Esophagus squamous epithelium (tissue), 5 donors: Measurements from ENCODE around the gene KIAA1191. TPM values are rescaled to one million over a fixed set of nuclear protein-coding genes. Genes with fewer than 3 reads are reported as not detected.

Experiments
- DNase-seq: peaks from one replicate; lab custom pipeline; 2025; lab: John Stamatoyannopoulos, UW
- H3K27ac ChIP-seq, 4 donors: fragments of 200-600 bp; sonication (generic); one replicate each; pipeline ENCODE4 v1.5.1; 2016 to 2019; ENCODE audit warnings: mild to moderate bottlenecking in 1 of 4
- H3K27me3 ChIP-seq, 4 donors: fragments of 200-600 bp; sonication (generic); 1 replicate in 3 of 4; 2 replicates in 1 of 4; pipeline versions ENCODE4 v1.5.1 to v1.6.0; 2017 to 2021; ENCODE audit warnings: antibody characterized with exemption in 1 of 4
- H3K36me3 ChIP-seq, 3 donors: fragments of 200-600 bp; sonication (generic); one replicate each; pipeline ENCODE4 v1.5.1; 2016 to 2019
- H3K4me1 ChIP-seq, 3 donors: fragments of 200-600 bp; sonication (generic); one replicate each; pipeline ENCODE4 v1.5.1; 2017 to 2019
- H3K4me3 ChIP-seq, 4 donors: fragments of 200-600 bp; sonication (generic); 1 replicate in 3 of 4; 2 replicates in 1 of 4; pipeline ENCODE4 v1.5.1; 2016 to 2019; ENCODE audit warnings: mild to moderate bottlenecking in 2 of 4, moderate library complexity in 1 of 4
- H3K9me3 ChIP-seq, 3 donors: fragments of 200-600 bp; sonication (generic); one replicate each; pipeline ENCODE4 v1.5.1; 2016 to 2019
- POLR2A ChIP-seq, 4 donors: fragments of 450-650 bp; IDR thresholded peaks; one replicate each; pipeline ENCODE4 v1.6.1; 2017; ENCODE audit warnings: antibody characterized with exemption in 4 of 4, mild to moderate bottlenecking in 4 of 4, moderate library complexity in 3 of 4
- WGBS, 2 donors: methylation state at CpG; one replicate each; pipeline ENCODE4 v1.1.5; 2018; 5-methylcytosine and 5-hydroxymethylcytosine counted together
- intact Hi-C: fragments of 100-400 bp; cut with DNase I; formaldehyde crosslinking; loops from one replicate; pipeline ENCODE4 v1.15.0; 2022
- total RNA-seq, 4 donors: library from RNA; depleted of rRNA; stranded (reverse); fragments of >200 nt; gene quantifications; one replicate each; pipeline ENCODE4 v1.1.0, GENCODE V29; 2016
- TF ChIP-seq, protein P1 (sequence below), 6 experiments: fragments of 450-650 bp in 4 of 6; fragments of 200-600 bp in 2 of 6; sonication (generic) in 2 of 6; IDR thresholded peaks; one replicate each; pipeline ENCODE4 v1.5.1; 2016 to 2019; ENCODE audit warnings: antibody characterized with exemption in 6 of 6, mild to moderate bottlenecking in 4 of 6, moderate library complexity in 4 of 6
- donor health status: DM: yes; HTN: yes; CAD: no.

Gene KIAA1191
- total RNA-seq, 4 donors from 2014 or later, result 57.0 to 99.9 (median 73.7) TPM

- no peak overlapping the region for H3K4me3 ChIP-seq
- DNase-seq, result no peak
- no peaks in the 10 kb centered on the region for H3K9me3 ChIP-seq
- H3K4me1 ChIP-seq, result peaks cover 0 to 6% (median 0%) of the 10 kb centered on the region in 3 donors
- intact Hi-C loops, result no loop called here
- peaks cover 11 to 100% (median 70%) of the 10 kb centered on the region in 3 donors for H3K36me3 ChIP-seq
- H3K27ac ChIP-seq, result no peak overlapping the region
- no peak for TF ChIP-seq POLR2A (IDR thresholded peaks at IDR 0.05)
- TF ChIP-seq, protein P1, sequence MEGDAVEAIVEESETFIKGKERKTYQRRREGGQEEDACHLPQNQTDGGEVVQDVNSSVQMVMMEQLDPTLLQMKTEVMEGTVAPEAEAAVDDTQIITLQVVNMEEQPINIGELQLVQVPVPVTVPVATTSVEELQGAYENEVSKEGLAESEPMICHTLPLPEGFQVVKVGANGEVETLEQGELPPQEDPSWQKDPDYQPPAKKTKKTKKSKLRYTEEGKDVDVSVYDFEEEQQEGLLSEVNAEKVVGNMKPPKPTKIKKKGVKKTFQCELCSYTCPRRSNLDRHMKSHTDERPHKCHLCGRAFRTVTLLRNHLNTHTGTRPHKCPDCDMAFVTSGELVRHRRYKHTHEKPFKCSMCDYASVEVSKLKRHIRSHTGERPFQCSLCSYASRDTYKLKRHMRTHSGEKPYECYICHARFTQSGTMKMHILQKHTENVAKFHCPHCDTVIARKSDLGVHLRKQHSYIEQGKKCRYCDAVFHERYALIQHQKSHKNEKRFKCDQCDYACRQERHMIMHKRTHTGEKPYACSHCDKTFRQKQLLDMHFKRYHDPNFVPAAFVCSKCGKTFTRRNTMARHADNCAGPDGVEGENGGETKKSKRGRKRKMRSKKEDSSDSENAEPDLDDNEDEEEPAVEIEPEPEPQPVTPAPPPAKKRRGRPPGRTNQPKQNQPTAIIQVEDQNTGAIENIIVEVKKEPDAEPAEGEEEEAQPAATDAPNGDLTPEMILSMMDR (IDR thresholded peaks at IDR 0.05), result no peak
- WGBS, 2 donors, result 97 to 98% methylated on average over 8 of the region's 8 CpGs
- H3K27me3 ChIP-seq, result no peaks in the 10 kb centered on the region
Observed at GRCh38 chr5:176350416-176350815, 11.1 kb downstream of the KIAA1191 start.

DNA sequence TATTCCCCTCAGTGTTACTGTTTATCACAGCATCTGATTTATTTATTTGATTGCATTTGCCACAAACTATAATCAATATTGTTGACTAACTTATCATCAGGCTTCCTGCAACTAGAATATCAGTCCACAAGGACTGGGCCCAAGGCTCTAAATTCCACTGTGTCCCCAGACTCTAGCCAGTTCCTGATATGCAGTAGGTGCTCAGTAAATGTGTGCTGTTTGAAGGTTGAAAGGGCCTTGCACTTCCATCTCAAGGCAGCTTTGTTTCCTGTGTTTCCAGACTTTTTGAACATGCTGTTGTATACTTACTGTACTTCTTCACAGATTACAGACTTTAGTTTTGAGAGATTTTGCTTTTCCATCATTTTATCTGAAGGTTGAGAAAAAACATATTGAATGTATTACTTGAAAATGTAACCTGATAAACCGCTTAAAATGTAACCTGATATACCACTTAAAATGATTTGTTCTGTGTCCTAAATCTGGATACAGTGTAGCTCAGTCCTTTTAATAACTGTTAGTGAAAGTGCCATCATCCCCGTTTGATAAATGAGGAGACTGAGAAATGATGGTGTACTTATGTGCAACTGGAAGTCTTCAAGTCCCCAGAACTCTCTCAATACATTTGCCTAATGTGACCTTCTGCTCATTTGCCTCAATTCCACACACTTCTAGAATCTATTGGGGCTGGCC, 18.7 kb downstream of the KIAA1191 start:
- Histone ChIP-seq H3K9me3 (no peaks in the 10 kb centered on the region), H3K27ac (no peak overlapping the region), H3K4me3 (no peak overlapping the region), H3K27me3 (no peaks in the 10 kb centered on the region), H3K4me1 (no peaks in the 10 kb centered on the region), H3K36me3 (peaks cover 5 to 77% (median 25%) of the 10 kb centered on the region in 3 donors)
- no peak for DNase-seq
- WGBS, 2 donors, result 48 to 56% methylated on average over 2 of the region's 2 CpGs
- no peak for TF ChIP-seq POLR2A (IDR thresholded peaks at IDR 0.05)
- TF ChIP-seq, protein P1 (IDR thresholded peaks at IDR 0.05), result no peak
- intact Hi-C loops, result no loop called here

DNA sequence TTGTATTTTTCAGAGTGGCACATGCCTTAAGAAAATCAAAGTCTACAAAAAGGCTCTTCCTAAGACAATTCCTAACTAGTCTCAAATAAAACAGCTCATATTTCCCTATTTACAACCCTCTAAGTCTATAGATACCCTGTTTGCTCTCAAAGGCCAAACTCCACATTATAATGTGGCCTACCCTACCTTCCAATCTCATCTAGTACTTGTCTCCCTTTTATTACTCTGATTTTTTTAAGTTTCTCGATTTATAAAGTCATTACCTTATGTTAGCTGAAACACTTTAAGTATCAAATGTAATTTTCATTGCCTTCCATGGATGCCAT, 19.4 kb downstream of the KIAA1191 start:
- H3K36me3 ChIP-seq, result peaks cover 0 to 77% (median 17%) of the 10 kb centered on the region in 3 donors
- intact Hi-C loops, result no loop called here

DNA sequence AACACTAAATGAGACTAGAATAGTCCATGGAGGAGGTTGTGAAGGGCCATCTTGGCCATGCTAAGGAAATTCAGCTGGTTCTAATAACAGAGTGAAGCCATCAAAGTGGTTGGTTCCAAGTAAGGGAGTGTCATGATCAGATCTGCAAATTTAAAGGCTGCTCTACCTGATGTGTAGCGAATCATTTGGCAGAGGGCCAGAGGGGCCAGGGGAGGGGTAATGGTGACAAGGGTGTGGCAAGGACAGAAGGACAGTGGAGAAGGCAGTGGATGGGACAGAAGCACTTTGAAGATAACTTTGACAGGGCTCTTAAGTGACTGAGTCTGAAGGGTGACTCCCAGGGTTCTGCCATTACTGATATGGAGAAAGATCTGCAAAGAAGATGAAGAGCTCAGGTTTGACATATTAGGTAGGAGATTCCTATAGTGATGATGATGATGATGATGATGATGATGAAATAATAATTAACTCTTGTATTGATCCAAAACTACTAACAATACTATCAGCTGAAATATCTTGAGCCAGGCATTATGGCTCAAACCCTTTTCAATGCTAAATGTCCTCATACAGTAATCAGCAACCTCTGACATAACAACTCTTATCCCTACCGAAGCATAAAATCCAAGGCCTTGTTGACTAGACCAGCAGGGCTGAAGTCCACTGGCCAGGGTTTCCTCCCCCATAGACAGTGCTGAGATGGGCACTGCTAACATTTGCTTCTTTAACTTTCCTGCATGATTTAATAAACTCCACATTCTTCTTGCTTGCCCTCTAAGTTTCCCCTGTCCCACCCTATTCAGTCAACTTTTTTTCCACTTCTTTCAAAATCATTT, 20.0 kb downstream of the KIAA1191 start:
- intact Hi-C loops, result no loop called here
- no peaks in the 10 kb centered on the region for H3K9me3 ChIP-seq
- peaks cover 0 to 77% (median 11%) of the 10 kb centered on the region in 3 donors for H3K36me3 ChIP-seq
- no peak for DNase-seq
- H3K27ac ChIP-seq, result no peak overlapping the region
- 93 to 100% methylated on average over 2 of the region's 2 CpGs for WGBS, 2 donors
- H3K4me3 ChIP-seq, result no peak overlapping the region
- TF ChIP-seq, protein P1 (IDR thresholded peaks at IDR 0.05), result no peak
- no peak for TF ChIP-seq POLR2A (IDR thresholded peaks at IDR 0.05)
- H3K27me3 ChIP-seq, result no peaks in the 10 kb centered on the region
- H3K4me1 ChIP-seq, result no peaks in the 10 kb centered on the region

More for the DNA sequence above, 19.4 kb downstream of the KIAA1191 start:
- H3K4me3 ChIP-seq, result no peak overlapping the region
- no peak overlapping the region for H3K27ac ChIP-seq
- TF ChIP-seq POLR2A (IDR thresholded peaks at IDR 0.05), result no peak
- TF ChIP-seq, protein P1 (IDR thresholded peaks at IDR 0.05), result no peak
- H3K4me1 ChIP-seq, result no peaks in the 10 kb centered on the region
- 79 to 95% methylated on average over 1 of the region's 1 CpG for whole genome bisulfite sequencing, 2 donors
- DNase-seq, result no peak
- H3K9me3 ChIP-seq, result no peaks in the 10 kb centered on the region
- no peaks in the 10 kb centered on the region for H3K27me3 ChIP-seq

DNA sequence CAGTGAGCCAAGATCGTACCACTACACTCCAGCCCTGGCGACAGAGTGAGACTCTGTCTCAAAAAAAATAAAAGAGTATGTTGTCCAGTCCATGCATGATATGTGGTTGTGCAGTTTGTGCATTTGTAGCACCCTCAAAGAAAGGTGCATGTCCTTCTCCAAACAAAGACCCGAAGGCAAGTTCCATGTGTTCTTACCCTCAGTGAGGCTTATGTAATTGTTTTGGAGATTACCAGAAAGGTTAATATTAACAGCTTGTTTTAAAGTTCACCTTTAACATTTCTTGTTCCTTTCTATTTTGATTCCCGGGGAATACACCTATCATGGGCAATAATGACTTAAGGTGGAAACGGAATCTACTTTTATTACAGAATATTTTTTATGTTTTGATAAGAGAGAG, 22.3 kb downstream of the KIAA1191 start:
- intact Hi-C loops, result no loop called here
- 91% methylated on average over 5 of the region's 5 CpGs for WGBS, 2 donors
- H3K4me1 ChIP-seq, result no peaks in the 10 kb centered on the region
- H3K9me3 ChIP-seq, result peaks cover 0 to 2% (median 0%) of the 10 kb centered on the region in 3 donors
- no peak overlapping the region for H3K4me3 ChIP-seq
- TF ChIP-seq, protein P1 (IDR thresholded peaks at IDR 0.05), result no peak
- TF ChIP-seq POLR2A (IDR thresholded peaks at IDR 0.05), result no peak
- H3K27ac ChIP-seq, result no peak overlapping the region
- peaks cover 0 to 65% (median 0%) of the 10 kb centered on the region in 3 donors for H3K36me3 ChIP-seq
- no peaks in the 10 kb centered on the region for H3K27me3 ChIP-seq
- no peak for DNase-seq
